GM18951 (cell line): ENCODE results near the gene PTPRN2.

Experiments
- POLR2A ChIP-seq: IDR thresholded peaks from 4 replicates; pipeline ENCODE4 v1.6.1; 2011; ENCODE audit warnings: mild to moderate bottlenecking; ENCODE audit not compliant: insufficient read length, insufficient read depth; ENCODE audit errors: extremely low read depth
- in situ Hi-C: fragments of 300-500 bp; cut with MboI; formaldehyde crosslinking; loops from one replicate; pipeline ENCODE4 v1.12.0; 2022; ENCODE audit warnings: low sequenced_read_pairs, mixed read lengths, inconsistent platforms; ENCODE audit not compliant: unreplicated experiment

The PTPRN2 gene

GRCh38 chr7:157995815-157996214 is 591.8 kb downstream of the PTPRN2 start:
- in situ Hi-C loops: no loop called here
- TF ChIP-seq POLR2A: no peak

DNA sequence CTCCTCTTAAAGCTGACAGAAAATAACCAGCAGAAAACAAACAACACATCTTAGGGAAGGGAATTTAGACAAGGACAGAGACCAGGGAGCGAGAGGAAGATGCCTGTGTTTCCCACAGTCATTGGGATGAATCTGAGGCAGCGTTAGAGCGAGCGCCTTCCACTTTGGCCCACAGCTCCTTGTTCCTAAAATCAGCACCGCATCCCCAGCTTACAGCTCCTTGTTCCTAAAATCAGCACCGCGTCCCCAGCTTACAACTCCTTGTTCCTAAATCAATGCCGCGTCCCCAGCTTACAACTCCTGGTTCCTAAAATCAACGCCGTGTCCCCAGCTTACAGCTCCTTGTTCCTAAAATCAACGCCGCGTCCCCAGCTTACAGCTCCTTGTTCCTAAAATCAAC is 593.3 kb downstream of the PTPRN2 start:
- in situ Hi-C loops: no loop called here
- TF ChIP-seq POLR2A: no peak

GRCh38 chr7:157993406-157994105 is 594.1 kb downstream of the PTPRN2 start:
- in situ Hi-C loops: no loop called here
- no peak for TF ChIP-seq POLR2A

DNA sequence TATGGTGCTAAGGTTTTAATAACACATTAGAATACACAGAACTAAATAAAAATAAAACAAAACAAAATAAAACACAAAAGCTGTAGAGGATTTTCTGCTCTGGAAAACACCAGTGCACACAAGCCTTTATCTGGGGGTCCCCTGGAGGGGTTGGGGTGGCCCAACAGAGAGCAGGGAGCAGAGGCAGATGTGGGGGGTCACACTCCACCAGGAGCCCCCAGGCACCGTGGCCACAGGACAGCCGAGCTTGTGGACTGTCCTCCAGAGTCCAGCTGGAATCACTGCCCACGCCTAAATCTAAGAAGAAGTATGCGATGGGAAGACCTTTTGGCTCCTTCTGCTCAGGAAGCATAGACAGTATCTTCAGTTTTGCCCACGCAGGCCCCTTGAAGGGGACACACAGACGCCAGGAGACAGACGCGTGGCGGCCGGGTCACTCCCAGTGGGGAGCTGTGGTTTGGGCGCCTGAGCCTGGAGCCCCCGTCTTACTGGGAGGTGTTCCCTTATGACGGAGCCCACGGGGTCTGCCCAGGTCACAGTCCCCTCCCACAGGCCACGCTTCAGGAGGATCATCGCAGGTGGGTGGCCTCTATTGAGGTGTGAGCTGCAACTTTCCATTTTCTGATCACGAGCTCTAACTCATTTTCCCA is 595.0 kb downstream of the PTPRN2 start:
- TF ChIP-seq POLR2A: no peak
- in situ Hi-C loops: no loop called here

DNA sequence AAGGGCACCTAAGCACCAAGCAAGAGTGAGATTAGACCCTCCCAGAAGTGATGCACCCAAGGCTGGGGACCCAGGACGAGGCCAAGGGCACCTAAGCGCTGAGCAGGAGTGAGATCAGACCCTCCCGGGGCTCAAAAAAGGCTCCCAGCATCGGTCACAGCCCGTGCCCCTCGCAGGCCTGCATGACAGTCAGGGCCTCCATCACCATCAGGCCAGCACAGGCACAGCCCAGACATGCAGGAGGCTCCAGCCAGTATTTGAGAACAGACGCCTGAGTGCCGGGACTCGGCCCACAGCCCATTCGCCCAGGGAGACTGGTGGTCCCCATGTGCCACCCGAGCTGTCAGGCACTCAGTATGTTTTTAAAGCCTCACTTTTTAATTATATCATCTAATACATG is 595.9 kb downstream of the PTPRN2 start:
- in situ Hi-C loops: no loop called here
- TF ChIP-seq POLR2A: no peak

DNA sequence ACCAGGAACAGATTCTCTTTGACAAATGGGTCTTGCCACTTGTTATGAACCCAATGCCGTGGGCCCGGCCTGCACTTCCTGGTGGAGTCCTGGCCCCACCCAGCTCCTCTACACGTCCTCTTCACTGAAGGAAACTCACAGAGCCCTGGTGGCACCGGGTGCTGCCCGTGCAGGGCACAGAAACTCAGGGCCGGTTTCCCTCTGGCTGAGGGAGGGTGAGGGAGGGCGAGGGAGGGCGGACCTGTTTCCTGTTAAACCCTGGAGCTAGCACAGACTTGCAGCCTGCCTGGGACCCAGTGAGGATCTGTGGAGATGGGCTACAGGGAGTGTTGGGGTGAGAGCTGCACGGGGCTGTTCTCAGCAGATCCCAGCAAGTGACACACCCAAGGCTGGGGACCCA is 596.3 kb downstream of the PTPRN2 start:
- TF ChIP-seq POLR2A: no peak
- in situ Hi-C loops: no loop called here

GRCh38 chr7:157990881-157991250 is 596.8 kb downstream of the PTPRN2 start:
- in situ Hi-C loops: no loop called here
- no peak for TF ChIP-seq POLR2A

DNA sequence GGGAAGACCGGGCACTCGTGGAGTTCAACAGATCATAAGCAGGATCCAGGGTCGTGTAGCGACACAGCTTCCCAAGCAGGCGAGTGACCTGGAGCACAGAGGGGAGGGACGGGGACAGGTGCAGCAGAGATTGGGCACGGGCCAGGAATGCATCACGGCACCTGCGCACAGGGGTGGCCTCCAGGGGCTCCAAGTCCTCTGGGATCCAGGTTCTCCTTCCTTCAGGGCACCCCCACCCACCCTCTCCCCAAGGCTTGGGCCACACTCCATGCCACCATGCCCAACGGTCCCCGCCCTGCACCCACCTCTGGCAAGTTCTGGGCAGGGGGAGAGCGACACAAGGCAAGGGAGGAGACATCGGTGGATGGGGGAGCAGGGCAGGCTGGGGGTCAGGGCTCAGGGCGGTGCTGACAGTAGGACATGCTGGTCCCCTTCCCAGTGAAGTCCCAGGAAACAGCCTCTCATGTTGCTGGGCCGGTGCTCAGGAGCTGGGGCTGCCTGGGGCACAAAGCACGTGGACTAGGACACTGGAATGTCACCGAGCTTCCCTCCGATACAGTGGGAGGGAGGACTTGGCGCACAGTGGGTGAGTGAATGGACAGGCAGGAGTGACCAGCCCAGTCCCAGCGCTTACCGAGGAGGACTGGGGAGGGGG is 597.3 kb downstream of the PTPRN2 start:
- TF ChIP-seq POLR2A: no peak
- in situ Hi-C loops: no loop called here

- in situ Hi-C loops: no loop called here
Observed at GRCh38 chr7:157989589-157989988, 598.0 kb downstream of the PTPRN2 start.

DNA sequence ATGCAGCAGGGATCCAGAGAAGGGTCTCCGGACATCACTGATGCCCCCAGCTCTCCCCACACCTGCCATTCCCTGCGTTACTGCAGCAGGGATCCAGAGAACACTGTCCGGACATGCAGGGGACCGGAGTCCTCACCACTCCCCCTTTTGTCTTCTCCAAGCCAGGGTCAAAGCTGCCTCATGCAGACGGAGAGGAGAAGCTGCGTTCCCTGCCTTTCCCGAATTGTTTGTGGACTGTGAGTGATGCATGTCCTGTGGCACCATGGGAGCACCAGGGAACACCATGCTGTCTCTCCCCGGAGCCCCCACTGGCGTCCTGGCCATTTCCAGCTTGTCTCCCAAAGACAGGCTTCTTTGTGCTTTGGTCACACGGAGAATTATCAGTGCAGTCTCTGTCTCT is 599.7 kb downstream of the PTPRN2 start:
- TF ChIP-seq POLR2A: no peak
- in situ Hi-C loops: no loop called here

More at GRCh38 chr7:157989589-157989988, 598.0 kb downstream of the PTPRN2 start:
- TF ChIP-seq POLR2A: no peak

DNA sequence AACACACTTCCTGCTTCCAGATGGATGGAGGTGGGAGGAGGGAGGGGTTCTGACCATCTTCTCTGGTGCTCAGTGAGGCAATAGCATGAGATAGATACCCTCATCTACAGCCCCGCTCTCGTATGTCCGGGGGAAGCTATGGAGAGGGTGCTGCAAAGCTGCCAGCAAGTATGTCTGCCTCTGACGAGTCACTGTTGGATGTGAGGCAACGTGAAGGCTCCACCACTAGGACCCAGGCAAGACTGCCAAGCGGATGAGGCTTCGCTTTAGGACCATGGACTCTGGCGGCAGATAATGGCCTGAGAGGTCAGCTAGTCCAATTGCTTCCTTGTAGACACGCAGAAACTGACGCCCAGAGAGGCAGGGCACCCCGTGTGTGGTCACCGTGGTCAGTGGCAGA is 601.6 kb downstream of the PTPRN2 start:
- in situ Hi-C loops: no loop called here
- TF ChIP-seq POLR2A: no peak

- in situ Hi-C loops: no loop called here
- TF ChIP-seq POLR2A: no peak
Observed at GRCh38 chr7:157985636-157986035, 602.0 kb downstream of the PTPRN2 start.

DNA sequence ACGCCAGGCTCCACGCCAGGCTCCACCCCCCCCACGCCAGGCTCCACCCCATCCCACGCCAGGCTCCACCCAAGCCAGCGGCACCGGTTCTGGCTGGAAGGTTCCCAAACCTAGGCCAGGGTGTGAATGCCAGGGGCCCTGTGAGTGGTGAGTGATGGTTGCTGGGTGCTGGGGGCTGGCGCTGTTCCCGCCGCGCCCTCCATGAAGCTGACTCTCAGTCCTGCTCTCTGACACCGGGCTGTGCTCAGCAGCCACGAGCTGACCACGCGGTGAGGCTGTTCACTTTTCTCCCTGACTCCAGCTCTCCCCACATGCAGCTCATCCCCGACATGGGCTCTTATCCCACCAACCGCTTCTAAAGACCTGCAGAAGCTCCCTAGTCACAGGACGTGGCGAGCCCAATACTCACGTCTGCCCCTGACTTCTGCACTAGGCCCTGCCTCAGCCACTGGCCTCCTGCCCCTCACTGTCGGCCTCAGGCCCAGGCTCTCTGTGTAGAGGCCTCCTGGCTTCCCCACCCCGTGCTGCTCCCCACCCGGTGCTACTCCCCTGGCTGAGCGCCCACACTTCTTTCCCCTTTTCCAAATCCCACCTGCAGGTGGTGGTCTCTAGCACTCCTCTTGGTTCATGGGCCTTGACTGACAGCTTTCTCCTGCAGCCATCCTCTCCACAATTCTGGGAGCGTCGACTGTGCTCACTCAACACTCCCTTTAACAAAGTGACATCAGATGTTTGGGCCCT is 603.0 kb downstream of the PTPRN2 start:
- in situ Hi-C loops: no loop called here
- TF ChIP-seq POLR2A: no peak
